Measurements from ENCODE around the gene CHST8.

Gene CHST8

GRCh38 chr19:33773704-33774624, 152.2 kb downstream of the CHST8 start:
- no peaks in the 10 kb centered on the region for H3K79me2 ChIP-seq (ENCODE audit: insufficient read depth, low read length)
- H3F3A ChIP-seq (ENCODE audit: low read depth): no peaks in the 10 kb centered on the region
- no peaks in the 10 kb centered on the region for H3K27me3 ChIP-seq (ENCODE audit: insufficient read depth, low read length, poor library complexity, severe bottlenecking)
- TF ChIP-seq EZH2phosphoT487 (IDR thresholded peaks at IDR 0.05; ENCODE audit: borderline replicate concordance) (no peak), CTCF (conservative IDR thresholded peaks at IDR 0.05; ENCODE audit: low read length) (no peak)
- no peak overlapping the region for H3K9ac ChIP-seq (ENCODE audit: low read depth, low read length, poor library complexity, severe bottlenecking)
- H3K4me2 ChIP-seq (ENCODE audit: low read depth, low read length, poor library complexity, severe bottlenecking): no peak overlapping the region
- no peak overlapping the region for H3K4me3 ChIP-seq (ENCODE audit: low read length, poor library complexity, severe bottlenecking)
- no peak overlapping the region for H2AFZ ChIP-seq (ENCODE audit: low read length)
- no peaks in the 10 kb centered on the region for H3K9me3 ChIP-seq (ENCODE audit: insufficient read depth, low read depth, low read length)
- no peaks in the 10 kb centered on the region for H3K4me1 ChIP-seq (ENCODE audit: insufficient read depth, low read length, poor library complexity, severe bottlenecking)
- H3K36me3 ChIP-seq (ENCODE audit: insufficient read depth, low read length): no peaks in the 10 kb centered on the region
- H4K20me1 ChIP-seq (ENCODE audit: insufficient read depth, low read length, poor library complexity, severe bottlenecking): no peaks in the 10 kb centered on the region
- no peaks in the 10 kb centered on the region for H3K9me2 ChIP-seq (replicated peaks; ENCODE audit: low read depth, low read length)

GRCh38 chr19:33774751-33775150, 153.0 kb downstream of the CHST8 start:
- Histone ChIP-seq H3K9ac (ENCODE audit: low read depth, low read length, poor library complexity, severe bottlenecking) (no peak overlapping the region), H3K9me2 (replicated peaks; ENCODE audit: low read depth, low read length) (no peaks in the 10 kb centered on the region), H4K20me1 (ENCODE audit: insufficient read depth, low read length, poor library complexity, severe bottlenecking) (no peaks in the 10 kb centered on the region), H3K27me3 (ENCODE audit: insufficient read depth, low read length, poor library complexity, severe bottlenecking) (no peaks in the 10 kb centered on the region), H3K9me3 (ENCODE audit: insufficient read depth, low read depth, low read length) (no peaks in the 10 kb centered on the region), H3F3A (ENCODE audit: low read depth) (no peaks in the 10 kb centered on the region), H3K79me2 (ENCODE audit: insufficient read depth, low read length) (no peaks in the 10 kb centered on the region), H3K4me3 (ENCODE audit: low read length, poor library complexity, severe bottlenecking) (no peak overlapping the region), H3K36me3 (ENCODE audit: insufficient read depth, low read length) (no peaks in the 10 kb centered on the region), H2AFZ (ENCODE audit: low read length) (no peak overlapping the region), H3K4me2 (ENCODE audit: low read depth, low read length, poor library complexity, severe bottlenecking) (no peak overlapping the region), H3K4me1 (ENCODE audit: insufficient read depth, low read length, poor library complexity, severe bottlenecking) (no peaks in the 10 kb centered on the region)
- TF ChIP-seq EZH2phosphoT487 (IDR thresholded peaks at IDR 0.05; ENCODE audit: borderline replicate concordance) (no peak), CTCF (conservative IDR thresholded peaks at IDR 0.05; ENCODE audit: low read length) (no peak)

- H3K9me2 ChIP-seq (replicated peaks; ENCODE audit: low read depth, low read length): no peaks in the 10 kb centered on the region
- no peaks in the 10 kb centered on the region for H4K20me1 ChIP-seq (ENCODE audit: insufficient read depth, low read length, poor library complexity, severe bottlenecking)
- no peak overlapping the region for H3K4me3 ChIP-seq (ENCODE audit: low read length, poor library complexity, severe bottlenecking)
- no peaks in the 10 kb centered on the region for H3K9me3 ChIP-seq (ENCODE audit: insufficient read depth, low read depth, low read length)
- TF ChIP-seq EZH2phosphoT487 (IDR thresholded peaks at IDR 0.05; ENCODE audit: borderline replicate concordance): no peak
- no peak for TF ChIP-seq CTCF (conservative IDR thresholded peaks at IDR 0.05; ENCODE audit: low read length)
- no peak overlapping the region for H3K9ac ChIP-seq (ENCODE audit: low read depth, low read length, poor library complexity, severe bottlenecking)
- H3K4me2 ChIP-seq (ENCODE audit: low read depth, low read length, poor library complexity, severe bottlenecking): no peak overlapping the region
- H3K27me3 ChIP-seq (ENCODE audit: insufficient read depth, low read length, poor library complexity, severe bottlenecking): no peaks in the 10 kb centered on the region
- no peak overlapping the region for H2AFZ ChIP-seq (ENCODE audit: low read length)
- no peaks in the 10 kb centered on the region for H3K36me3 ChIP-seq (ENCODE audit: insufficient read depth, low read length)
- no peaks in the 10 kb centered on the region for H3F3A ChIP-seq (ENCODE audit: low read depth)
- no peaks in the 10 kb centered on the region for H3K79me2 ChIP-seq (ENCODE audit: insufficient read depth, low read length)
- no peaks in the 10 kb centered on the region for H3K4me1 ChIP-seq (ENCODE audit: insufficient read depth, low read length, poor library complexity, severe bottlenecking)
Measured at GRCh38 chr19:33775731-33776487, 154.2 kb downstream of the CHST8 start.

All from Loucy (cell line).